GM19397 (cell line): ENCODE measurements around the gene HTT.

ENCODE experiments used
- ATAC-seq: cut with Tn5 transposase; IDR thresholded peaks from one replicate; pipeline ENCODE4 v1.9.1; 2021; ENCODE audit warnings: mild to moderate bottlenecking, moderate library complexity; ENCODE audit not compliant: unreplicated experiment

Gene HTT

DNA sequence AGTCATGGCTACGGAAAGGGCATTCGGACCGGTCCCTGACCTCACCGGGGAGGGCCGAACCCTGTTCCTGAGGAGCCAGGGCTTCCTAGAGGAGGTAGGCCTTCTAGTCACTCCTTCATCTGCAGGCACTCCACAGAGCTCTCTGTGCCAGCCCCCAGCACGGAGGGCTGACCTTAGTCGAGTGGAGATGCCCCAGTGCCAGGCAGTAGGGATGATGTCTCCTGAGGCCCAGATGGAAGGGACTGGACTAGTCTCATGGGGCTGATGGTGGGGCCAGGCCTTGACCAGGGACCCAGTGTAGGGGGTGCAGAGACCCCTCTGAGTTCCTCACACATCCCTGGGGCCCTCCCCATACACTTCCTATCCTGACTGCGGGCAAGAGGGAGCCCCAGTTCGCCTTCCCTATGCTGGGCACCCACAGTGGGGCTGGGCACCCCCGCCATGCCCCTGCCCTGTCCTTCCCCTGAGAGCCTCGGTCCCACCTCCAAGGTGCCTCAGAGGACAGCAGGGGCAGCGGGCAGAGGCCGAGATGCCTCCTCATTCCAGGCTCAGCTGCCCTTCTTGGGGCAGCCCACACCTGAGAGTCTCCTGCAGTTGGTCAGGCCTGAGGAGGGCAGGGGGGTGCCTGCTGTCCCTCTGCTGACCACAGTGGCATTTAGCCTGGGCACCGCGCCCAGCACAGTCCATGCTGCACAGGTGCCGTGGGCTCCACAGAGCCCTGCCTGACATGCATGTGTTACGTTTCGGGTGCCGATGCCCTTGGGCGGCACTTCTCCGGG, 173.1 kb downstream of the HTT start:
- ATAC-seq: no peak

DNA sequence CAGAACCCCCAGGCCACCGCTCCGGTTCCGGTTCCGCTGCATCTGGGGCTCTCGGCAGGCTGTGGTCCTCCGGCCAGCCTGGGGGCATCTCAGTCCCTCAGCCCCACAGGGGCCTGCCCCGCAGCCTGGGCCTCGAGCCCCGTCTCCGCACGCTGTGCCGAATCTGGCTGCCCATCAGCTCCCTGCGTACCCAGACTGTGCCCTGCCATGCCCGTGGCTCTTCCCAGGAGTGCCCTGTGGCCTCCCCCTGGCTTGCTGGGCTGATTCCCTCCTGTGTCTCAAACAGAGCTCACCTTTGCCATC, 173.6 kb downstream of the HTT start:
- no peak for ATAC-seq

DNA sequence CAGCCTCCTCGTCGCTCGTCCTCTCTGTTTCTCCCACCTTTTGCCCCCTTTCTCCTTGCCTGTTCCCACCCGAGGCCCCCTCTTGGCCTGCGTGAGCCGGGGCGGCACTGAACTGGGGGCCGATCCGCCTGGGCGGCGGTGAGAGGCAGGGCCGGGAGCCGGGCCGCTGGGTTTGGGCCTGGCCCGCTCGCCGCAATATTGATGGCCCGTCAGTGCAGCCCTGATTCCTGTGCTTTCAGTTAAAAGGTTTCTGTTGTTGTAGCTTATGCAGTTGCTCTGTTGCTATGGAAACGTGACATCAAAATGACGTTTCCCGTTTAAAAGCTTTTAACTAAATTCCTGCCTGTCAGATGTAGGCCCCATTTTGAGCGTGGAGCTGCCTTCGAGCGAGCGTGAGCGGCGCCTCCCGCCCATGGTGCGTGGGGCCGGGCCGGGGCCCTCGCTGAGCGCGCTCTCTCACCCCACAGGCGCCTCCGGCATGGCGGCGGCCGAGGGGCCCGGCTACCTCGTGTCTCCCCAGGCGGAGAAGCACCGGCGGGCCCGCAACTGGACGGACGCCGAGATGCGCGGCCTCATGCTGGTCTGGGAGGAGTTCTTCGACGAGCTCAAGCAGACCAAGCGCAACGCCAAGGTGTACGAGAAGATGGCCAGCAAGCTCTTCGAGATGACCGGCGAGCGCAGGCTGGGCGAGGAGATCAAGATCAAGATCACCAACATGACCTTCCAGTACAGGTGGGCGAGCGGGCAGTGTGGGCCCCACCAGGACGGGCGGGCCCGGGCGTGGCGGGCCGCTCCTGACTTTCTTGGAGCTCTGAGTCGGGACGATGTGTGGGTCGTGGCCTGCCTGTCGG, 174.6 kb downstream of the HTT start, which contains the start of gene MSANTD1:
MSANTD1 (plus strand) TSS at position 349 of the 851 bp plus-strand sequence; CDS start at position 413, 64 bp downstream.
- no peak for ATAC-seq

DNA sequence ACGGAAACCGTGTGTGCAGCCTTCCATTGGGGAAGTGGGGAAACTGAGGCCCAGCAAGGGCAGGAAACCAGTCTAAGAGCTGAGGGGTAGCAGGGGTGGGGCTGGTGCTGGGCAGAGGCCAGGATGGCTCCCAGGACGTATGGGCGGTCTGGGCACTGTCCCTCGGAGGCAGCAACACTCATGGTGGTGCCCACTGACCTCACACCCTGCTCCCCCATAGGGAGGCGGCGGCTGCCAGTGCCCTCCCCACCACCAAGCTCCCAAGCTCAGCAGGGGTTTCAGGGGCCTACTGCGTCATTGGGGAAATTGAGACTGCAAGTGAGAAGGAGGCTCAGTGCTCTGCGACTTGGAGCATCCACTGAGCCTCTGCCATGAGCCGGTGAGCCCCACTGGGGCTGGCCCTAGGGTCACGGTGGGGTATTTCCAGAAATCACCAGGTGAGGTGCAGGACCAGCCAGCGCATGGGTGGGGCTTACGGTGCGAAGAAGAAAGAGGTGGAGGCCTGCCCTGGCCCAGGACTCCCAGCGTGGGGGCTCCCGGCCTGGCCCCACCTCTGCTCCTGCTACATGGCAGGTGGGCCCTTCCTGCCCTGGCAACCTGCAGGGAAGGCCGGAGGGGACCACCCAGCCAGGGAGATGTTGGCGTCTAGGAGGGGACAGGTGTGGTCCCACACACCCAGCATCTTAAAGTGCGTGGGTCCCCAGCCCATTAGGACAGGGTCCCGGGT, 175.4 kb downstream of the HTT start:
- no peak for ATAC-seq

DNA sequence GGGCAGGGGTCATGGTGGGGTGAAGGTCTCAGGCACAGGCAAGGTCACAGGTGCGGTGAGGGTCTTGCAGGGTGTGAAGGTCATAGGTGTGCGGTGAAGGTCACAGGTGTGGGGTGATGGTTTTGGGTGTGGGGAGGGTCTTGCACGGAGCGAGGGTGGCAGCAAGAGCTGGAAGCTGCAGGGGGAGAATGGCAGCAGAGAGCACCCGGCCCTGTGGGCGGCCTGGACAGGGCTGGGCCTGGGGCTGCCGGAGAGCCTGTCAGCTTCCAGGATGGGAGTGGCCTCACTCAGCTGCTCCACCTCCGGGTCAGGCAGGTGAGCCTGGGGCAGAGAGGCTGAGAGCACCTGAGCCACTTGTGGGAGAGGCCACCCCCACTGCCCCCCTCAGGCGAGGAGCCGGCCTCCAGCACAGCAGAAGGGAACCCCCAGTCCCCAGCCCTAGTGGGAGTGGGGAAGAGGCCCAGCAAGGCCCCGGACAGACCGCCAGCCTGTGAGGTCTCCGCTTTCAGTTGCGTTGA, 176.0 kb downstream of the HTT start:
- no peak for ATAC-seq

DNA sequence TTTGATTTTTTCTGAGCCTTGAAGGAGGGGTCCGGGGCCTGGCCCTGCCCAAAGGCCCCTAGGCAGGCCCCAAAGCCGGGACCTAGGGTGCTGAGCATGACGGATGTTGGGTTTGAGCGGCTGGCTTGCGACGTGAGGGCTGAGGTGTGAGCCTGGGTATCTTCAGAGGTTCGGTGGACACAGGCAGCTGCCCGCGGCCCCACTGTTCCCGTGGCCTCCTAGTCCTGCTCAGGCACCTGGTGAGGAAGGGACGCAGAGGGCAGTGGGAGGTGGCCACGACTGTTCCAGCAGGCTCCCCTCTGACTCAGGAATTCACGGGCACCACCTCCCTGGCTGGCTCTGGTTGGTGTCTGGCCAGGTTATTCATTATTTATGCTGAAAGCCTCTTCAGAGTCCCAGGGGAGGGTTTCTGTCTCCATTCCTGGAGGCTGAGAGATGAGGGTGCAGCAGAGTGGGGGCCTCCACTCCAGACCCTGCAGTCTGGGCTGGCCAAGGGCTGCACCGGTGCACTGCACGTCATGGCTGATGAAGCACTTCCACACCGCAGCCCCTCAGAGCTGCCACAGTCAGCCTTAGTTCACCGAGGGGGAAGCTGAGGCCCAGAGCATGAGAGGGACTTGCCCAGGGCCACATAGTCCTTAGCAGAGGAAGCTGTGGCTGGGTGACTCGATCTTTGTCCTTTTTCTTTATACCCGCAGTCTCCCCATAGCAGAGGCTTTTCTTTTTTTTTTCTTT, 176.6 kb downstream of the HTT start:
- ATAC-seq: no peak

DNA sequence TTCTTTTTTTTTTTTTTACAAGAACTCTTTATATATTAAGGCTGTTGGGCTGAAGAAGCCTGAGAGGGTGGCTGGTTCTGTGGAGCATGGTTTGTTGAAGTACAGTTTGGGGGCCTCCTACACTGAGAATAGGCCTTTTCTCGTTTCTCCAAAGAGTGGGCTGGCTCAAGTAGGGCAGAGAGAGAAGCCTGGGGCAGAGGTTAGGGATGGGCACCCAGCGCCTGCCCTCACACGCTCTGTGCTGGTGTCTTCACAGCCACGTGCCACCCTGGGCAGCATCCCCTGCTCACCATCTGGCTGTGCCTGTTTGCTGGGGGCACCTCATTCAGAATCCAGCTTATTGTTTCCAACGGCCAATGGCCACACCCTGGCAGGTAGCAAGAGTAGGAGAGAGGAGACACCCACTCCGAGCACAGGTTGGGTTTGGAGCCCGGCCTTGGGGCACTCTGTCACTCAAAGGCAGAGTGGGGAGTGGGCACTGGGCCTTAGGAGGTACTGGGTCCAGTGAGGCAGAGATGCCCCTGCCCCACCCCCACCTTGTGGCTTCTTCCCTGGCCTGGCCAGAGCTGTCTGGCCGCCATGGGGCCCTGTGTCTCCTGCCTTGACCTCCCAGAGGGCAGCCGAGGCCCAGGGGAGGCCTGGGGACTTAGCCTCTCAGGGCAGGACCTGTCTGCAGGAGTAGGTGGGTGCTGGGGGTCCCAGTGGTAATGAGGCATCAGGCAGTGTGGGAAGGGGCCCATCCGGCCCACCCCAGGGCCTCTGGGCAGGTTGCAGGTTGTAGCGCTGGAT, 177.4 kb downstream of the HTT start:
- ATAC-seq: no peak

DNA sequence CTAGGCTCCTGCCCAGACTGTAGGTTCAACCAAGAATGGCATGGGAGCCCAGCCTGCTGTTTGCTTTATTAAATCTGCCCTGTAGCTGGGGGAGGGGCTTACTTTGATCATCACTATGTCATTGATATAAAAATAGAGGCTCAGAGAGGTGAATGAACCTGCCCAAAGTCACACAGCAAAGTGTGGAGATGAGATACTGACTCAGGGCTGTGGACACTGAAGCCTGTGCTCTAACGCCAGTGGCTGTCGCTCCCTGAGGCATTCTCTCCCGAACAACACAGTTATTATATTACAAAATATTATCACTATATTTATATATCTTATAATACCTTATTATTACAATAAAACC, 178.0 kb downstream of the HTT start:
- no peak for ATAC-seq

DNA sequence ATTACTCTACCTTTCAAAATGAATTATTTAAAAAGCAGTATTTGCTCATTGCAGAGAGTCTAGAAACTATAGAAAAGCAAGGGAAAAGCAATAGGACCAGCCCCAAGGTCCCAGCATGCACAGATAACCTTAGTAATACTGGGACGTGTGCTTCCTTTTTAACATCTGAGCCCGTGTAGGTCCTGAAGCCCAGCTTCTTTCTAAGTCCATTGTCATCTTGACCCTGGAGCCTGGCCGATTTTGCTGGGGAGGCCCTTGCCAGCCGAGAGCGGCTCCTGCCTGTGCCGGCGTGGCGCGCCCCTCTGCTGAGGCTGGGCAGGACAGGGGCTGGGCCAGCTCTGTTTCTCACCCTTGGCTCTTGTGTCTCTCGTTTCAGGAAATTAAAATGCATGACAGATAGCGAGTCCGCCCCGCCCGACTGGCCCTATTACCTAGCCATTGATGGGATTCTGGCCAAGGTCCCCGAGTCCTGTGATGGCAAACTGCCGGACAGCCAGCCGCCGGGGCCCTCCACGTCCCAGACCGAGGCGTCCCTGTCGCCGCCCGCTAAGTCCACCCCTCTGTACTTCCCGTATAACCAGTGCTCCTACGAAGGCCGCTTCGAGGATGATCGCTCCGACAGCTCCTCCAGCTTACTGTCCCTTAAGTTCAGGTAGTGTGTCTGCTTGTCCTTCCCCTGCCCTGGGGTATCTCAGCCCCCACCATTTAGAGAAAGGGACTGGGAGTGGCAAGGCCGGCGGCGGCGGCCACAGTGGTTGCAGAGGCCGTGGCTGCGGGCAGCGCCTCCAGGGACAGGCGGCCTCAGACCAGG, 178.6 kb downstream of the HTT start:
- no peak for ATAC-seq

DNA sequence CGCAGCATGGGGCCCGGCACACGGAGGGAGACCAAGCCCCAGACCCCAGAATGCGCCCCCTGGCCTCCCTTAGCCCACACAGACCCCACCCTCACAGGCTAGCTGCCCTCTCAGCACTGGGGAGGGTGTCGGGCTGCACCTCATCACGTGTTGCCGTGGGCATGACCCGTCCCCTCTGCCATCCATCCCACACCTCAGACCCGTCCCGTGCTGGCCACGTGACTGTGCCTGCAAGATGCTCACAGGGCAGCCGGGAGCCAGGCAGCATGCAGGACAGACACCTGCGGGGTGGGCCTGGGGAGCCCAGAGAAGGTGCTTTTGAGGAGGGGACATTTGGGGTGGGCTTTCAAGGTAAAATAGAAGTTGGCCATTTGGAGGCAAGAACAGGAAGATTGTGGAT, 179.3 kb downstream of the HTT start:
- ATAC-seq: no peak

DNA sequence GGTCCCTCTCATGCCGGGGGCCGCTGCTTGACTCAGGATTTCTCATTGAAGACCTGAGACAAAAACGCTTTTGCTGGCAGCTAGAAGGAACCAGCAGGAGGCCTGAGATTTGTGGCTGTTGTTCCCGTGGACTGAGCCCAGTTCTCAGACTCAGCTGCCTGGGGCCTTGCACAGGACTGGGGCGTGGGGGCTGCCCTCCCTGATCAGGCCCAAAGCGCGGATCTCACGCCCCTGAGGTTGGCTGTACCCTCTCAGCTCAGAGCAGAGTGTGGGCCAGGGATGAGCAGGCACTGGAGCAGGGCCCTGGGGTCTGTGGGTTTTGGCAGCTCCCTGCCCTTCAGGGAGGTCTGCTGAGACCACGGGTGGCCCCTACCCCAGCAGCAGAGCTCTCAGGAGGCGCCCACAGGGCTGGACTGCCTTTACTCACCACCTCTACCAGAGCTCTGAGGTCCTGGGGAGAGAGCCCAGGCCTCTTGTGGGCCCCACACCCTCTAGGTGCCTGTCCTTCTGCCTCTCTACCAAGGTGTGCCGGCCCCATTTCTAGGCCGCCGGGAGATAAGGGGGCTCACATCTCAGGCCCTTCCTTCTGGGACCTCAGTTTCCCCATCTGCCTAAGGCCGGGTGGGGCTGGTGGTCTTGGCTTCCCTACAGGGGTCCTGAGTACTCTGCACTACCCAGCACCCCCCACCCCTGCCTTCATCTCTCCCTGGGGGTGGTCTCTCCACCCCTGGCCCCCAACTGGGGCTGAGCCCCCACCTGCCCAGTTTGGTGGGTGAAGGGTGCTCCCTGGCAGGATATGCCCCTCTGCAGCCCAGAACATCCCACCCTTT, 180.0 kb downstream of the HTT start:
- no peak for ATAC-seq

DNA sequence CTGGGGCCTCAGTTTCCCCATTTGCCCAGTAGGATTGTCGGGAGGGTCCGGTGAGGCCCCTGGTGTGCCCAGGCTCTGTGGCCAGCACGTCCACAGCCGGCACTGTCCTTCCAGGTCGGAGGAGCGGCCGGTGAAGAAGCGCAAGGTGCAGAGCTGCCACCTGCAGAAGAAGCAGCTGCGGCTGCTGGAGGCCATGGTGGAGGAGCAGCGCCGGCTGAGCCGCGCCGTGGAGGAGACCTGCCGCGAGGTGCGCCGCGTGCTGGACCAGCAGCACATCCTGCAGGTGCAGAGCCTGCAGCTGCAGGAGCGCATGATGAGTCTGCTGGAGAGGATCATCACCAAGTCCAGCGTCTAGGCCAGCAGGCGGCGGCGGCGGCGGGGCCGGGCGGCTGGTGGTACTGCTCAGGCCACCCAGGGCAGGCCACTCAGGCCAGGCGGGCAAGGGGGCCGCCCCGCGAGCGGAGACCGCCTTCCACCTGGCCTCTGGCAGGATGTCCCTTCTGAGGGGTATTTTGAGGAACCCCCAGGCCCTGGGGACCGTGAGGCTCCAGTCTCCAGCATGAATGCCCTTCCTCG, 181.2 kb downstream of the HTT start:
- ATAC-seq: no peak

DNA sequence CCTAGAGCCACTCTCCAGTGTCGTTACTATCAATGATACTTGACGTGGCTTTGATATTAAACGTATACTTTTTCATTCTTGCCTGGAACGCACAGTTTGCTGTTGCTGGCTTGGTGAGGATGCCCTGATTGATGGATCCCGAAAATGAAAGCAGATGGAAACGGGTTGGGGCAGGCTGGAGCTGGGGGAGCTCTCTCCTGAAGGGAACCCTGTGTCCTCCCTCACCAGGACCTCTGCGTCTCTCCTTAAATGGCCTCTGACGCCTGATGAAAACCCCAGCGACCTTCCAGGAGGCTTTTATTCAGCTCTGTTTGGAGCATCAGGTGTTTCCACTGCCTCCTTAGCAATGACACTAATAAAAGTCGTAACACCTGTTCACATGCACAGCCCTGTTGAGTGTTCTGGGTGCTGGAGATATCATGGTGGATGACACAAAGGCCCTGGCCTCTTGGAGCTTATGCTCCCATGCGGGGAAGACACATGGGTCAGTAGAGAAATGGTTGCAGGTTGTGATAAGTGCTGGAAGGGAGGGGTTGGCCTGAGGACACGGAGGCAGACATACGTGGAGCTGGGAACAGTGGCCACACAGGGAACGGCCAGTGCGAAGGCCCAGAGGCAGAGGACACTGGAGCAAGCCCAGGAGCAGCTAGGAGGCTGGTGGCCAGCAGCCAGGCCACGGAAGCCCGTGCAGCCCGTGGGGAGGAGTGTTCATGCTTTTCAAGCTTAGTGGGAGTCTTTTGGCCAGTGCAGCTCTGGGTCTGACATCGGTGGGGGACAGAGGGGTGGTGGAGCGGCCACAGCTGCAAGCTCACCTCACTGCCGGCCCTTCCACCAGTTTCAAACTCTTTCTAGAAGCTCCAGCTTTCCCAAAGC, 182.0 kb downstream of the HTT start:
- no peak for ATAC-seq

DNA sequence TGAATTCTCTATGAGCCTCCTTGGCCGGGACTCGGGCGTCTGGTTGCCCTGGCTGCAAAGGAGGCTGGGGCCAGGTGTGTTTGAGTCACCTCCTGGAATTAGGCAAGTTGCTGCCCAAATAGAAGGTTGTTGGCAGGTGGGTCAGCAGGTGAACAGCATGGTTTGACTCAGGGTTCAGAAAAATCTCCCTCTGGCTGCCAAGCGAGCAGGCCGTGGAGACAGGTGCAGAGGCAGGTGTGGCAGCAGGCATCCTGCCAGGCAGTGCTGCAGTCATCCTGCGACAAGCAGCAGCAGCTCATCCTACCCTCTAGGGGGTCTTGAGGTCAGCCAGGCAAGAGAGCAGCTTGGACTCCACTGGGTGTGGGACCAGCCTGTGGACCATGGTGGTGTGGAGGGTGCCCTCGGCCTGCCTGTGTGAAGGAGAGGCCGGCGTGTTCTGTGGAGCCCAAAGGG, 182.6 kb downstream of the HTT start:
- ATAC-seq: no peak

DNA sequence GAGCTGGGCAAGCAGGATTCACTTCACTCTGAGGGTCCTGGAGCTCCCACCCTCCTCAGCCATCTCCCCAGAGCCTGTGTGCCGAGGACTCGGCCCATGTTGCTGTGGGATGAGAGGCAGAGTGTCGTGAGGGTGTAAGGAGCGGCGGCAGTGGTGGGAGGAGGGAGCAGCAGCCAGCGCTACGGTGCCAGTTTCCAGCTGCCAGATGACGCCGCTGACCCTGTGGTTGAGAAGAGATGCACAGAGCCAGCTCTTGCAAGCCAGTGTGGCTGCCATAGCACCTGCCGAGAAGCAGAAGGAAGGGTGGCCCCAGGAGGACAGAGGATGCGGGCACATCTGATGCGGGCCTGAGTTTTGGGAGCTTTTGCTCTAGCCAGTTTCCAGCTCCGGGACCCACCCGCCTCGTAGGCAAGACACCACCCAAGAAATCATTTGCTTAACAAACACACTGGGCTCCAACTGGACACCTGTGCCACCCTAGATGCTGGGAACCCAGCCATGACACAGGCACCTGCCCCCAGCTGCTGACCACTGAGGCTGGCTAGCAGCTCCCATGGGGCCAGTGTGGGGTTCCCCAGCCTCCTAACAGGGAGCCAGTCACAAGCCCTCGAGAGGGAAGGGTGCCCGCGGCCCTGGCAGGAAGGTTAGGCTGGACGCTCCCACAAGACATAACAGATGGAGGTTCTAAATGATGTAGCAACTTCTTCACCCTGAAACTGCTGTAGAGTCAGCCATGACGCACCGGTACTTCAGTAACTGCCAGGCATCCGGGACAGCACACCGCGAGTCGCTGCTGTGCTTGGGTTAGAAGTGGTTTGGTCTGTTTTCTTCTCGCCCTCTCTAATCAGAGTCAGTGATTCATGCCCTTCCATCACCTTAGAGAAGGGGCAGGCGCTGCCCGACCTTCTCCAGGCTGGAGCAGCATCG, 183.3 kb downstream of the HTT start:
- ATAC-seq: no peak
